SHP77 (cell line): ENCODE measurements around the gene NTN3.
A peak's percentile ranks its signal among the peaks of the same experiment; 100 is the strongest.

Source experiments
- DNase-seq, 2 experiments: peaks; one replicate each; lab custom pipeline; 2025; lab: John Stamatoyannopoulos, UW

NTN3 gene

DNA sequence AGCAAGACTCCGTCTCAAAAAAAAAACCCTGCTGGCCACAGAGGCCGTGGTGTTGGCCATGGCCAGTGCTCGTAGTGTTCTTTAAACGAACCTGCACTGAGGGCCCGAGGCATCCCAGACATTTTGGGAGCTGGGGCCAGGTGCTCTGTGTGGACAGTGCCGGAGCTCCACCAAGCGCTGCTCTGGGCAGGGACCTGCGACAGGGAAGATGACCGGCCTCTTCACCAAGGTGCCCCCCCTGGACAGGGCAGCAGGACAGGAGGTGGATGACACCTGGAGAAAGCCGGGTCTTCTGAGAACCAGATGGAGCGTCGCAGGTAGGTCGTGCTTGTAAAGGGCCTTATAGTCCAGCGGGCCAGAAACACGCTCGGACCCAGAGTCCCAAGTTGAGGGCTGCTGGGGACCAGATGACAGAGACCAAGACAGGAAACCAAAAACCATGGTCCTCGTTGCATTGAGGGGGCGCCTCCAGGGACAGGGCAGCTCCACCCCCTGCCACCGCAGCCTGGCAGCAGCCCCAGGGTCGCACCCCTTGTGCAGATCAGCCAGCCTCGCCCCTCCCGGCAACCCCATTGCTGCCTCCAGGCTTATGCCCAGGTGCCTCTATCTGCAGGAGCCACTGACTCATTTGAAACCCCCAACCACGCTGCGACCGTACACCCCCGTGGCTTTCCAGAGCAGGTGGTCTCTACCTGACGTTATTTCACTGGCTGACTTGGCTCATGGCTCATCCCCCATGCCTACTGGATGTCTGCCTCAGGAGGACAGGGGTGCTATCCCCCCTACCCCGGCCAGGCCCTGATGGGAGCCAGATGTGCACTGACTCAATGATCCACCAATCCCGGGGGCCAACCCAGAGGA lies 4.2 kb upstream of the NTN3 start:
- DNase-seq: no peak

DNA sequence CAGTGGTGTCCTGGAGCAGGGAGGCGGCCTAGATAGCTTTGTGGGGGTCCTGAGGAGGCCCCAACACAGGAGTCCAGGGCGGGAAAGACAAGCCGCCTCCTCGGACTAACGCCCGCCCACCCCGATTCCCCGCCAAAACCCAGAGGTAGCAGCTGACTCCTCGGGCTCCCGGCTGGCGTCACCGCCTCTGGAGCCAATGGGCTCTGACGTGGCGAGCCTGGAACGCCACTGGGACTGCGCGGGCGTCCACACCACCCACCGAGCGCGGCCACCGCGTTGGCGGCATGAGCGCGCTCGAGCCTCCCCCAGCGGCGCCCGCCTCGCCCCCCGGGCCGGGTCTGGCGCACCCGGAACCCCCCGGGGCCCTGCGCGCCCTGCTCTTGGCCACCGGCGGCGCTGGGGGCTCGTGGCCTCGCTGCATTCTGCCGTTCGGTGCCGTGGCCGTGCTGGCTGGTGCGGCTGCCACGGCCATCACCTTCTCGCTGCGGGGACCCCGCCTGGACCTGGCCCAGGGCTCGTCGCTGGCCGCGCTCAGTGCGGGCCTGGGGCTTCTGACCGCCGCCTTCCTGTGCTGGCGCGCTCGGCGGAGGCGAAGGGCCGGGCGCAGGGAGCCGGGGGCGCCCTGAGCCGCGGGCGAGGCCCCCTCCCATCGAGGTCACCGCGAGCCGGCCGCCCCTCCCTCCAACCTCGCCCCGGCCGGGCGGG lies 3.4 kb upstream of the NTN3 start:
- DNase-seq: peak; percentile 69 to 84

- DNase-seq: peak in 1 of 2 experiments; percentile 48
These were observed 2.8 kb upstream of the NTN3 start for GRCh38 chr16:2468233-2468724.

- peak in 1 of 2 experiments; percentile 35 for DNase-seq
These were observed 2.2 kb upstream of the NTN3 start for GRCh38 chr16:2468725-2469398.

- DNase-seq: no peak
These were observed 1.5 kb upstream of the NTN3 start for GRCh38 chr16:2469399-2470233.

- no peak for DNase-seq
These were observed 879 bp upstream of the NTN3 start for GRCh38 chr16:2470234-2470601.

- DNase-seq: no peak
These were observed 488 bp upstream of the NTN3 start for GRCh38 chr16:2470603-2471015.

DNA sequence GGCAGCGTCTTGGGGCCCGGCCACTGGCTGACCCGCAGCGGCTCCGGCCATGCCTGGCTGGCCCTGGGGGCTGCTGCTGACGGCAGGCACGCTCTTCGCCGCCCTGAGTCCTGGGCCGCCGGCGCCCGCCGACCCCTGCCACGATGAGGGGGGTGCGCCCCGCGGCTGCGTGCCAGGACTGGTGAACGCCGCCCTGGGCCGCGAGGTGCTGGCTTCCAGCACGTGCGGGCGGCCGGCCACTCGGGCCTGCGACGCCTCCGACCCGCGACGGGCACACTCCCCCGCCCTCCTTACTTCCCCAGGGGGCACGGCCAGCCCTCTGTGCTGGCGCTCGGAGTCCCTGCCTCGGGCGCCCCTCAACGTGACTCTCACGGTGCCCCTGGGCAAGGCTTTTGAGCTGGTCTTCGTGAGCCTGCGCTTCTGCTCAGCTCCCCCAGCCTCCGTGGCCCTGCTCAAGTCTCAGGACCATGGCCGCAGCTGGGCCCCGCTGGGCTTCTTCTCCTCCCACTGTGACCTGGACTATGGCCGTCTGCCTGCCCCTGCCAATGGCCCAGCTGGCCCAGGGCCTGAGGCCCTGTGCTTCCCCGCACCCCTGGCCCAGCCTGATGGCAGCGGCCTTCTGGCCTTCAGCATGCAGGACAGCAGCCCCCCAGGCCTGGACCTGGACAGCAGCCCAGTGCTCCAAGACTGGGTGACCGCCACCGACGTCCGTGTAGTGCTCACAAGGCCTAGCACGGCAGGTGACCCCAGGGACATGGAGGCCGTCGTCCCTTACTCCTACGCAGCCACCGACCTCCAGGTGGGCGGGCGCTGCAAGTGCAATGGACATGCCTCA lies 773 bp downstream of the NTN3 start:
- no peak for DNase-seq

- DNase-seq: no peak
These were observed 1.4 kb downstream of the NTN3 start for GRCh38 chr16:2472488-2472864.

- DNase-seq: no peak
These were observed 1.9 kb downstream of the NTN3 start for GRCh38 chr16:2472885-2473445.

DNA sequence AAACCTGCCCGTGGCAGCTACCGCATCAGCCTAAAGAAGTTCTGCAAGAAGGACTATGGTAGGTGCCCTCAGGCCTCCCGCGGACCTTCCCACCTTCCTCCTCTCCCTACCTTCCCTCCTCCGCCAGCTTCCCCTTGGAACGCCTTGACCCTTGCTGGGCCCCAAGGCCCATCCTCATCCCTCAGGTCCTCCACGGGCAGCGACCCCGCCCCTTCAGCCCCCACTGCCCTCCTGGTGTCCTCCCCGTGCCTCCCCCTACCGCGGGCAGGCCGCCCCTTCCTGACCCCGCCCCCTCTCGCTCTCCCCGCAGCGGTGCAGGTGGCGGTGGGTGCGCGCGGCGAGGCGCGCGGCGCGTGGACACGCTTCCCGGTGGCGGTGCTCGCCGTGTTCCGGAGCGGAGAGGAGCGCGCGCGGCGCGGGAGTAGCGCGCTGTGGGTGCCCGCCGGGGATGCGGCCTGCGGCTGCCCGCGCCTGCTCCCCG lies 2.4 kb downstream of the NTN3 start:
- DNase-seq: no peak

DNA sequence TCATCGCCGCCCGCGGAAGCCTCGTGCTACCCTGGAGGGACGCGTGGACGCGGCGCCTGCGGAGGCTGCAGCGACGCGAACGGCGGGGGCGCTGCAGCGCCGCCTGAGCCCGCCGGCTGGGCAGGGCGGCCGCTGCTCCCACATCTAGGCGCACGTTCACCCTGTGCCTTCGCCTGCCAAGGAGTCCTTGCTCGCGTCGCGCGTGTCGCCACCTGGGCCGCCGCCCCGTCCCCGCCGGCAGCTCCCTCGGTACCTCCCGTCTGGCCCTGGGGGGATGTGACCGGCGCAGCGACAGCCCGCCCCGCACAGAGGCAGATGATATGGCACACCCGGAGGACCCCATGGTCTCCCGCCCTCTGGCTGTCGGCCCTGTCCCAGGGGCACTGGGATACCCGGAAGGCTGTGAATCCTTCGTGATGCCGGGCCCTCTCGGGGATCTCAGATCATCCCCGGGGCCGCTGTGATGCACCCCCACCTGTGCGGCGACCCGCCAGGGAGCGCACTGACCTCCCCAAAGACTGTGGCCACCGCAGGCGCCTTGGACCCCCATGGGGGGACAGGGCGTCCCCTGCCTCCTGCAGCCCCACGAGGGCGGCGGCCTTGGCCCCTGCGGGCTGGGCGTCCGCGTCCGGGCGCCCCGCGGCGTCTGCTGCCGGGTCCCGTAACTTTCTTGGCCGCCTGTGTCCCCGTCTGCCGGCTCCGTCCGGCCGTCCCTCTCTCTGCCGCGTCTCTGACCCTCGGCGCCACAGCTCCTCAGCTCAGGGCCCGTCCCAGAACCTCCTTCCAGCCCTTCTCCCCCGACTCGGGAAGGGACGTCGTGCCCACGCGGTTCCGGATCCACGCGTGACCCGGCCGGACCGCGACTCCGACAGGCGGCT lies 3.1 kb downstream of the NTN3 start:
- DNase-seq: peak in 1 of 2 experiments; percentile 42

- peak; percentile 64 to 79 for DNase-seq
These were observed 3.8 kb downstream of the NTN3 start, which contains the start of gene TBC1D24 for GRCh38 chr16:2474877-2475412. Gene TBC1D24, plus strand, starts transcription at chr16:2475127. Its CDS starts 21,022 bp downstream, at chr16:2496149.

DNA sequence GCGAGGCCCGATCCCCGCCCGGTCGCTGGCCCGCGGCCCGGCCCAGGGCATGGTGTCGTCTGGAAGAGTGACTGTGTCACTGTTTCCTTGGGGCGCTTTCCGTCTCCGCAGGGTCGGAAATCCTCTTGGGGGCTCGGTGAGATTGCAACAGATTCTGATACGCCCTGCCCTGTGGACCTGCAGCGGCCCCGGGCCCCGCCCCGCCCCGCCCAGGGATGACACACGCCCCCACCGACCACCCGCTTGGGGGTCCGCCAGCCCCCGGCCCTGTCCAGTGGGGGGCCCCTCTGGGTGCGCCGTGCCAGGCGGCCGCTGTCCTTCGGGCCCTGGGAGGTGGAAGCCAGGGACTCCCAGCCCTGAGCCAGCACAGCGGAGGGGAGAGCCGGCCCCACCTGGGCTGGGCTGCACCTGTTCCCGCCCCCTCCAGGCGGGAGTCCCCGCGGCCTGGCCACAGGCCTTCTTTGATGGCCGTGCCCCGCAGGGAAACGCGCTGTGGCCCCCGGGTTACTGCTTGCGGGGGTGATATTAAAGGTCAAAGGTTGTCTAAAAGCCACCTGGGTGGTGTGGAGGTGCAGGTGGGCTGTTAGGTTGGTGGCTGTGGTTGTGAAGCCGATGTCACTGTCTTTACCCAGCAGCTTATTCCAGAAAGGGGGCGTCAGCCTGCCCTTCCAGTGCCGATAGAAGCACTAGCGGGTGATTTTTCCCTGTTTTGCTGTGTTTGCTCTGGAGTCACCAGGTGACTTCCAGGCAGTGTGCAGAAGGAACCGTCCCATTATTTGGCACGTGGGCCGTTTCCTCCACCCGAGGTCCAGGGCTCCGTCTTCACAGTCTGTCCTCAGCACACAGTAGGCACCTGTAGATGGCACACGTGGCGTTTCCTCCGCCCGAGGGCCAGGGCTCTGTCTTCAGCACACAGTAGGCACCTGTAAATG lies 4.6 kb downstream of the NTN3 start:
- DNase-seq: no peak

DNA sequence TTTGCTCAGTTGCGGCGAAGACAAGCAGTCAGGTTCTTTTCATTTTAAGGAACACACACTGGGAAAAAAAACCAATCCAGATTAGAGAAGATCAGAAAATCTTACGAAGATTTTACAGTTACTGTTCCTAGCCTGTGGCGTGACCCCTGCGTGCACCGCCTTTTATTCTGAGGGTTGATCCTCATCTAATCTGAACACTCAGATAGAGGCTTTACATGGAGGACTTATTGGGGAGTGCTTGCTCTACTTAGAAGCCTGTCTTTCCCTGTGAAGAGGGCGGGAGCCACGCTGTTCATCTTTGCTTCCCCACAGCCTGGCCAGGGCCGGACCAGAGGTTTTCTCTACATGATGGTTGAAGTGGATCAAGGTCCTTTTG lies 5.2 kb downstream of the NTN3 start:
- no peak for DNase-seq

GRCh38 chr16:2476741-2477140 lies 5.6 kb downstream of the NTN3 start:
- no peak for DNase-seq

DNA sequence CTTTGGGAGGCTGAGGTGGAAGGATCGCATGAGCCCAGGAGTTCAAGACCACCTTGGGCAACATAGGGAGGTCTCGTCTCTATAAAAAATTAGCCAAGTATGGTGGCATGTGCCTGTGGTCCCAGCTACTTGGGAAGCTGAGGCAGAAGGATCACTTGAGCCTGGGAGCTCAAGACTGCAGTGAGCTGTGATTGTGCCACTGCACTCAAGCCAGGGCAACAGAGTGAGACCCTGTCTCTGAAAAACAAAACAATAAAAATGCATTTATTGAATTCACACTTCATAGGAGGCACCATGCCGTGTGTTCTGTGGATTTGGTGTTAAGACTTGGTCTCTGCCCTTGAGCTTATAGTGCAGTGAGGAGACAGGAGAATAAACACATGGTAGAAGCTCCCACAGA lies 6.2 kb downstream of the NTN3 start:
- DNase-seq: no peak

DNA sequence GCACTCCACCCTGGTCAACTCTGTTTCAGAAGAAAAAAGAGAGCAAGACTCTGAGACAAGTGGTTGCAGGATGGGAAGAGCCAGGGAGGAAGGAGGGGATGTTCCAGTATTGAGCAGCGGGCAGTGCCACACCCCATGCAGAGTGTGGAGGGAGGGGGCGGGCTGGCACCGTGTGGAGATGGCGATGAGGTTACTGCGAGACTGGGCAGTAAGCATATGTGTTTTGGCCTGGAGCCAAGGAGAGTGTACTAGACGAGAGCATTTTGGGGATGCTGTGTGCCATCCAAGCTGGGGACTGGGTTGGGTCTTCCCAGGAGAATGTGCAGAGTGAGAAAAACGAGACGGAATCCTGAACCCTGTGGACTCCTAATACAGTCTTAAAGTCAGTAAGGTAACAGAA lies 7.2 kb downstream of the NTN3 start:
- no peak for DNase-seq
